Caco-2 (cell line): ENCODE data around the gene ERLIN1. TPM values are rescaled to one million over a fixed set of nuclear protein-coding genes. Genes with fewer than 3 reads are reported as not detected.

Experiments used
- BruUV-seq: library from RNA; stranded (reverse); fragments of 400-500 nt; replicated peaks from 2 replicates; lab custom pipeline; 2021; lab: Mats Ljungman, UMichigan
- CTCF ChIA-PET: fragments of 300-600 bp; sonication (Branson Sonifier 250); formaldehyde crosslinking; loops from one replicate; lab custom pipeline; 2022; ENCODE audit warnings: antibody characterized with exemption; lab: Charles Lee
- POLR2A ChIA-PET: fragments of 300-600 bp; sonication (Branson Sonifier 250); formaldehyde crosslinking; loops from one replicate; lab custom pipeline; 2022; ENCODE audit warnings: antibody characterized with exemption; lab: Charles Lee
- DNase-seq, 2 experiments: peaks; one replicate each; pipeline versions ENCODE4 v3.0.0 to v3.0.0-alpha.2; 2020 to 2022
- H3K27me3 ChIP-seq: replicated peaks from 2 replicates; pipeline ENCODE4 v1.6.0; 2011; ENCODE audit warnings: low read length; ENCODE audit not compliant: control insufficient read depth, insufficient read depth
- H3K36me3 ChIP-seq: 2 replicates; pipeline ENCODE4 v1.5.1; 2011; ENCODE audit warnings: low read length; ENCODE audit not compliant: control insufficient read depth, insufficient read depth
- H3K4me1 ChIP-seq: fragments of 250-450 bp; sonication (Bioruptor Pico); 2 replicates; pipeline ENCODE4 v1.5.1; 2020; ENCODE audit warnings: mild to moderate bottlenecking
- H3K4me3 ChIP-seq: 2 replicates; pipeline ENCODE4 v1.5.1; 2011; ENCODE audit warnings: low read depth, mild to moderate bottlenecking, control low read depth, low read length
- H3K9me3 ChIP-seq: fragments of 250-450 bp; sonication (Bioruptor Pico); 2 replicates; pipeline ENCODE4 v1.5.1; 2020; ENCODE audit warnings: mild to moderate bottlenecking, moderate library complexity
- H3K27ac Mint-ChIP-seq: one replicate; pipeline ENCODE4 v1.8.0; 2022; ENCODE audit warnings: mixed read lengths; ENCODE audit not compliant: unreplicated experiment
- H3K27me3 Mint-ChIP-seq: one replicate; pipeline ENCODE4 v1.8.0; 2022; ENCODE audit warnings: mixed read lengths; ENCODE audit not compliant: insufficient read depth, unreplicated experiment
- H3K36me3 Mint-ChIP-seq: one replicate; pipeline ENCODE4 v1.8.0; 2022; ENCODE audit warnings: mild to moderate bottlenecking, mixed read lengths; ENCODE audit not compliant: insufficient read depth, unreplicated experiment
- H3K4me1 Mint-ChIP-seq: one replicate; pipeline ENCODE4 v1.8.0; 2022; ENCODE audit warnings: low read depth, mixed read lengths; ENCODE audit not compliant: unreplicated experiment
- H3K4me3 Mint-ChIP-seq: one replicate; pipeline ENCODE4 v1.8.0; 2022; ENCODE audit warnings: mild to moderate bottlenecking, moderate library complexity, mixed read lengths; ENCODE audit not compliant: unreplicated experiment
- H3K9me3 Mint-ChIP-seq: one replicate; pipeline ENCODE4 v1.8.0; 2022; ENCODE audit warnings: mixed read lengths; ENCODE audit not compliant: unreplicated experiment
- CTCF ChIP-seq, 2 experiments: fragments of 200-600 bp in 1 of 2; IDR thresholded peaks; 1 replicate in 1 of 2; 2 replicates in 1 of 2; pipeline versions ENCODE4 v1.5.1 to v1.8.0; 2011 to 2022; ENCODE audit warnings: antibody characterized with exemption in 1 of 2, control low read depth in 1 of 2, inconsistent platforms in 1 of 2, low read depth in 1 of 2, low read length in 1 of 2, mild to moderate bottlenecking in 1 of 2, moderate library complexity in 1 of 2; ENCODE audit not compliant: insufficient read depth in 1 of 2, severe bottlenecking in 1 of 2, unreplicated experiment in 1 of 2
- intact Hi-C: fragments of 100-400 bp; cut with micrococcal nuclease; formaldehyde crosslinking; loops from one replicate; pipeline ENCODE4 v1.10.0; 2022; ENCODE audit not compliant: unreplicated experiment
- total RNA-seq: library from RNA; stranded (reverse); gene quantifications from 2 replicates; pipeline ENCODE4 v1.2.3, GENCODE V29; 2022

ERLIN1 gene
- total RNA-seq, 1 experiment from 2014 or later: 59.0 TPM

DNA sequence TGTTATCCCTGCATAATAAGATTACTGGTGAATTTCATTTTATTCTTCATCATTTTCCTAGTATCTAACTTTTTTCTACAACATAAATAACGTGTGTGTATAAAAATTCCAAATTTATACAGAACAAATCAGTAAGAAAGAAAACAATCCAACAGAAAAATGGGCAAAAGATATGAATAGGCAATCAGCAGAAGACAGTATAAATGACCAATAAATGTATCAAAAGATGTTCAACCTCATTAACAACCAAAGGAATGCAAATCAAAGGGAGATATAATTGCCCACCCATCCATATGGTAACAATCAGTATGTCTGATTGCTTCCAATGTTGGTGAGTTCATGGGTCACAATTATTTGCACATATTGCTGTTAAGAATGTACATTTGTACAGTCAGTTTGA lies 13.5 kb downstream of the ERLIN1 start:
- no TSS peak for BruUV-seq
- ChIA-PET CTCF (no interaction called here), POLR2A (no interaction called here)
- no peak overlapping the region for H3K4me3 Mint-ChIP-seq
- no peaks in the 10 kb centered on the region for H3K9me3 Mint-ChIP-seq
- intact Hi-C loops: no loop called here
- no peak overlapping the region for H3K4me3 ChIP-seq
- H3K27ac Mint-ChIP-seq: no peak overlapping the region
- DNase-seq: no peak
- peaks cover 1% of the 10 kb centered on the region for H3K36me3 ChIP-seq
- no peak for TF ChIP-seq CTCF (IDR thresholded peaks at IDR 0.05; ENCODE audit: insufficient read depth in 1 of 2, low read depth in 1 of 2, low read length in 1 of 2, severe bottlenecking in 1 of 2, unreplicated experiment in 1 of 2)
- H3K27me3 ChIP-seq: no peaks in the 10 kb centered on the region
- peaks cover 7% of the 10 kb centered on the region for H3K4me1 Mint-ChIP-seq
- peaks cover 12% of the 10 kb centered on the region for H3K36me3 Mint-ChIP-seq
- H3K27me3 Mint-ChIP-seq: no peaks in the 10 kb centered on the region
- no peaks in the 10 kb centered on the region for H3K9me3 ChIP-seq
- no peaks in the 10 kb centered on the region for H3K4me1 ChIP-seq

DNA sequence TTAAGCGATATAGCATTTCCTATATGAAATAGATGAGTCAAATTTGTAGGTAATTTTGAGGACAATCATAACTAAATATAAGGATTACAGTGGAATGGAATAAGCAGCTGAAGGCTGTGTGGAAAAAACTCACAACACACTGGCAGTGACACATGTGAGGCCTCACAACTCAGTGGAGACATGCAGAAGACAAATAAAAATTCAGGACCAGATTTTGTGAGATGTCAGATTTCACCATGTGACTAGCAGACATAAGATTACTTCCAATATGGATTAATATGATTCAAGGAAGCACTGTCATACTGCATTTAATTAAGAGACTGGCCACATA lies 17.6 kb downstream of the ERLIN1 start:
- ChIA-PET POLR2A (no interaction called here), CTCF (no interaction called here)
- H3K27ac Mint-ChIP-seq: no peak overlapping the region
- H3K4me1 ChIP-seq: no peaks in the 10 kb centered on the region; the same call in 1 of the 2 replicates
- no peaks in the 10 kb centered on the region for H3K27me3 Mint-ChIP-seq
- no peak overlapping the region for H3K4me3 Mint-ChIP-seq
- H3K36me3 ChIP-seq: no peaks in the 10 kb centered on the region; the same call in 1 of the 2 replicates
- no TSS peak for BruUV-seq
- DNase-seq: no peak
- peaks cover 15% of the 10 kb centered on the region for H3K36me3 Mint-ChIP-seq
- TF ChIP-seq CTCF (IDR thresholded peaks at IDR 0.05; ENCODE audit: insufficient read depth in 1 of 2, low read depth in 1 of 2, low read length in 1 of 2, severe bottlenecking in 1 of 2, unreplicated experiment in 1 of 2): no peak
- H3K4me1 Mint-ChIP-seq: peaks cover 7% of the 10 kb centered on the region
- intact Hi-C loops: no loop called here
- H3K9me3 Mint-ChIP-seq: no peaks in the 10 kb centered on the region
- no peaks in the 10 kb centered on the region for H3K9me3 ChIP-seq
- no peaks in the 10 kb centered on the region for H3K27me3 ChIP-seq
- H3K4me3 ChIP-seq: no peak overlapping the region

- no TSS peak for BruUV-seq
- no peak for TF ChIP-seq CTCF (IDR thresholded peaks at IDR 0.05; ENCODE audit: insufficient read depth in 1 of 2, low read depth in 1 of 2, low read length in 1 of 2, severe bottlenecking in 1 of 2, unreplicated experiment in 1 of 2)
- POLR2A ChIA-PET: no interaction called here
Measured at GRCh38 chr10:100167553-100168312, 18.1 kb downstream of the ERLIN1 start.

More at GRCh38 chr10:100167553-100168312, 18.1 kb downstream of the ERLIN1 start:
- H3K36me3 Mint-ChIP-seq: peaks cover 15% of the 10 kb centered on the region
- no peaks in the 10 kb centered on the region for H3K9me3 ChIP-seq
- H3K27ac Mint-ChIP-seq: no peak overlapping the region
- intact Hi-C loops: no loop called here
- H3K4me1 ChIP-seq: no peaks in the 10 kb centered on the region; the same call in 1 of the 2 replicates
- no peaks in the 10 kb centered on the region for H3K27me3 ChIP-seq
- no peaks in the 10 kb centered on the region for H3K27me3 Mint-ChIP-seq
- H3K4me3 Mint-ChIP-seq: no peak overlapping the region
- no peak for DNase-seq
- CTCF ChIA-PET: no interaction called here
- H3K4me3 ChIP-seq: no peak overlapping the region
- H3K36me3 ChIP-seq: no peaks in the 10 kb centered on the region
- H3K4me1 Mint-ChIP-seq: peaks cover 7% of the 10 kb centered on the region
- no peaks in the 10 kb centered on the region for H3K9me3 Mint-ChIP-seq
